Measurements from ENCODE around the gene STARD9.

STARD9 gene

GRCh38 chr15:42694398-42694797, 119.0 kb downstream of the STARD9 start:
- no peak for DNase-seq (ENCODE audit: low read depth in 2 of 2)

- DNase-seq (ENCODE audit: low read depth in 2 of 2), result no peak
These were observed 120.2 kb downstream of the STARD9 start for GRCh38 chr15:42695527-42696071.

GRCh38 chr15:42696626-42697025, 121.2 kb downstream of the STARD9 start:
- DNase-seq (ENCODE audit: low read depth in 2 of 2), result no peak

- peak; percentile 25 to 45 for DNase-seq (ENCODE audit: low read depth in 2 of 2)
These were observed 129.1 kb downstream of the STARD9 start for GRCh38 chr15:42704492-42704926.

GRCh38 chr15:42705336-42705735, 129.9 kb downstream of the STARD9 start:
- DNase-seq (ENCODE audit: low read depth in 2 of 2), result no peak

- no peak for DNase-seq (ENCODE audit: low read depth in 2 of 2)
These were observed 131.7 kb downstream of the STARD9 start for GRCh38 chr15:42707068-42707467.

- no peak for DNase-seq (ENCODE audit: low read depth in 2 of 2)
These were observed 132.6 kb downstream of the STARD9 start for GRCh38 chr15:42707873-42708544.

- no peak for DNase-seq (ENCODE audit: low read depth in 2 of 2)
These were observed 135.3 kb downstream of the STARD9 start for GRCh38 chr15:42710662-42711061.

- DNase-seq (ENCODE audit: low read depth in 2 of 2), result no peak
These were observed 136.3 kb downstream of the STARD9 start for GRCh38 chr15:42711746-42712145.

GRCh38 chr15:42712584-42712983, 137.2 kb downstream of the STARD9 start:
- no peak for DNase-seq (ENCODE audit: low read depth in 2 of 2)

- no peak for DNase-seq (ENCODE audit: low read depth in 2 of 2)
These were observed 140.7 kb downstream of the STARD9 start for GRCh38 chr15:42716125-42716524.

GRCh38 chr15:42716626-42717025, 141.2 kb downstream of the STARD9 start:
- DNase-seq (ENCODE audit: low read depth in 2 of 2), result no peak

GRCh38 chr15:42719043-42719442, 143.6 kb downstream of the STARD9 start:
- DNase-seq (ENCODE audit: low read depth in 2 of 2), result no peak

- DNase-seq (ENCODE audit: low read depth in 2 of 2), result no peak
These were observed 144.7 kb downstream of the STARD9 start for GRCh38 chr15:42720071-42720470.

- no peak for DNase-seq (ENCODE audit: low read depth in 2 of 2)
These were observed 145.6 kb downstream of the STARD9 start for GRCh38 chr15:42721016-42721415.

- DNase-seq (ENCODE audit: low read depth in 2 of 2), result no peak
These were observed 146.5 kb downstream of the STARD9 start for GRCh38 chr15:42721916-42722315.

GRCh38 chr15:42723068-42723467, 147.7 kb downstream of the STARD9 start:
- no peak for DNase-seq (ENCODE audit: low read depth in 2 of 2)

GRCh38 chr15:42724276-42724675, 148.9 kb downstream of the STARD9 start:
- DNase-seq (ENCODE audit: low read depth in 2 of 2), result no peak

- DNase-seq (ENCODE audit: low read depth in 2 of 2), result no peak
These were observed 150.0 kb downstream of the STARD9 start for GRCh38 chr15:42725331-42725903.

- DNase-seq (ENCODE audit: low read depth in 2 of 2), result no peak
These were observed 150.7 kb downstream of the STARD9 start for GRCh38 chr15:42726114-42726513.

GRCh38 chr15:42727750-42728381, 152.5 kb downstream of the STARD9 start:
- DNase-seq (ENCODE audit: low read depth in 2 of 2), result no peak

GRCh38 chr15:42728560-42728959, 153.2 kb downstream of the STARD9 start:
- no peak for DNase-seq (ENCODE audit: low read depth in 2 of 2)

- DNase-seq (ENCODE audit: low read depth in 2 of 2), result no peak
These were observed 153.6 kb downstream of the STARD9 start for GRCh38 chr15:42728972-42729371.
